Posterior cingulate gyrus (tissue), 11 donors: ENCODE measurements around the gene ALPL.

Source experiments
- DNase-seq, 10 donors: peaks; one replicate each; pipeline versions ENCODE4 v3.0.0 to v3.0.0-alpha.2; 2020 to 2021; ENCODE audit warnings: mixed read lengths in 3 of 10
- intact Hi-C: fragments of 100-400 bp; cut with DNase I; formaldehyde crosslinking; loops from one replicate; pipeline ENCODE4 v1.15.1; 2023

ALPL gene

DNA sequence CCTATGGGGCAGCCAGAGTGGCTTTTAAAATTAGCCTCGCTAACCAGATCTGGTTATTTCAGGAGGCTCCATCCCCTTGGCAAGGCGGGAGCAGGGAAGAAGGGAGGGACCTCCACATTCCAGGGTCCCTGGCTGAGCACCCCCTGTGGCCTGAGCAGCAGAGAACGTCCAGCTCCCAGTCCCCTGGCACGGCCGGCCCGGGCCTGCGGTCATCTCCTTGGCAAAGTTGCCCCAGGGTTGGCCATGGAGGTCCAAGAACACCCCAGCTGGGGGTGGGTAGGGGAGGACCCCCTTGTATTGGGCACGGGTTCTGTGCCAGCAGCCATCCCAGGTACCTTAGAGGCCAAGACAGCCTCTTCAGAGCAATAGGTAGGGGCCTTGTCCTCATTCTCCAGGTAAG is 84.0 kb downstream of the ALPL start:
- DNase-seq: no peak
- intact Hi-C loops: loop anchor here (5.0 kb wide), 1 partner anchor 86 kb away; the partner anchor contains the start of gene ALPL

DNA sequence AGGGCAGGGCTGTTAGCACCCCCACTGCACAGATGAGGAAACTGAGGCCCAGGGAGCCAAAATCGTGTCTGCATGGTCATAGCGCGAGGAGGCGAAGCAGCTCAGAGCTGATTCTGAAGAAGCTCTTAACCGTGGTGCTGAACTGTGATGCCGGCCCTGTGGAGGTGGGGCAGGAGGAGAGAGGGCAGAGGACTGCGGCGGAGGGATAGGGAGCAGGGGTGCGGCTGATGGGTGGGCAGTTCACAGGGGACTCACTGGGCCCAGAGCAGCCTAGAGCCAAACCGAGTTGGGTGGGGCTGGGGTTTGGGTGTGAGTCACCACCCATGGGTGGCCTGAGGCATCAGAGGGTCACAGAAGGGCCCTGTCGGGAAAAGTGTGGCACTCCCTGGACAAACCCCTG is 85.3 kb downstream of the ALPL start:
- DNase-seq: no peak
- intact Hi-C loops: loop anchor here (5.0 kb wide), 1 partner anchor 87 kb away; the partner anchor contains the start of gene ALPL

DNA sequence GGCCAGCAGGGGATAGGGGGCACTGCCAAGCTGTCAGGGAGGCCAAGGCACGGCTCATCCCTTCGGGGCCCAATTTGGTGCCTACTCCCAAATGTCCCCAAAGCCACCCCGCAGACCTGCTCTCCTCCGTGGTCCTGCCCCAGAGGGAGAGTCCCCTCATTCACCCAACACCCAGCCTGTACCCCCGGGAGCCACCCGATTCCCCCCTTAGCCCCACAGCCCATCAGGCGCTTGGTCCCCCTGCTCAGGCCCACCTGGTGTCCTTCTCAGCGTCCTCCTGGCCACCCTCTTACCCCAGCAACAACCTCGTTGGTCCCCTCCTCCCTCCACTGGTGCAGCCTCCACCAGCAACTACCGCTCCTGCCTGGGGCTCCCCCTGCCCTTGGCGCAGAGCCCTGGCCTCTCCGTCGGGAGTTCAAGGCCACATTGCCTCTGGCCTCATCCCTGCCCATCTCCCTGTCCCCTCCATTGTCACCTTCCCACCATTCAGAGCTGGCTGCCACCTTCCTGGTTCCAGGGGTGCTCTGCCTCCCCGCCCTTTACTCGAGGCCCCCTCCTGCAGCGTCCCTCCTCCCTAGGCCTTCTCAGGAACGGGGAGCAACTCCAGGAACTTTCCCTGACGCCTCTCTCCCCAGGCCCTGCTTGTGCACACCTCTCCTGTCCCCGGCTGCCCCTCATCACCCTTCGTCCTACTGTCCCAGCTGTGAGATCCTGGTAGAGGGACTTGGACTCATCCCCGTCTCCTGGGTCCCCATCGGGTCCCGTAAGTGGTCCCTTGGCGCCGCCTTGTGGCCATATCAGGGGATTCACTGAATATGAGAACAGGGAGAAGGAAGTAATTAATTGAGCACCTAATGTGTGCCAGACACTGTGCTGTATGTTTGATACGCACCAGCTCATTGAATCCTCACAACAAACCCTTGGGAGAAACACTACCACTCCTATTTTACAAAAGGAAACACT is 86.0 kb downstream of the ALPL start:
- intact Hi-C loops: loop anchor here (5.0 kb wide), 1 partner anchor 88 kb away; the partner anchor contains the start of gene ALPL
- peak in 7 of 10 donors; percentile 55 to 94 (median 73) for DNase-seq

DNA sequence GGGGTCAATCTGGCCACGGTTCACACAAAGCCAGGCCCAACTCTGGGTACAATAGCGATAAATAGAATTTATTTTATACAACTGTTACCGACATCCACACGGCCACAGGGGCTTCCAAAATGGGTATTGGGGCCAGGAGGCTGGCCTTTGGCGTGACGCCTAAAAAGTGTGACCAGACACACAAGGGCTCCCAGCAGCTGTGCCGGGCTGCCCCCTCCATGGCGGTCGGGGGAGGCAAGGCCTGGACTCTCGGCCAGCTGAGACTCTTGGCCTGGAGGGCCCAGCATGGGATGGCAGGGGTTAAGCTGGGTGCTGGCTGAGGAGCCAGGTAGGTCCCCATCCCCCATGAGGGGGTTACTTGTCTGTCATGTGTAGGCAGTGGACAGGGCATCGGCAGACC is 87.0 kb downstream of the ALPL start:
- intact Hi-C loops: no loop called here
- DNase-seq: no peak

DNA sequence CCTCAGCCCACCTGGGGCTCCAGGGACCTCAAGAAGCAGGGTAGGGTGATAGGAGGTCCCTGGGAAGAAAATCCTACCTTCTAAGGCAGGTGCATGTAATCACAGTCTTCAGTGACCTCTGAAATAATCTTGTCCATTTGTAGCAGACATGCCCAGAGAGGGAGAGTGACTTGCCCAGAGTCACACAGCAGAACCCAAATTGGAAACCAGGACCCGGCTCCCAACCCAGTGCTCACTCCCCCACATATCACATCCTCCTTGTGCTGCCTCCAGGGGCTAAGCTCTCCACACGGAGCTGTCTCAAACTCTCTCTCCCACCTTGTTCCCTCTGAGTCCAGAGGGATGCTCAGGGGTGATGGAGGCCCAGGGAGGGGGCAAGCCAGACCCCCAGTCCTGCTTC is 87.4 kb downstream of the ALPL start:
- intact Hi-C loops: no loop called here
- no peak for DNase-seq

DNA sequence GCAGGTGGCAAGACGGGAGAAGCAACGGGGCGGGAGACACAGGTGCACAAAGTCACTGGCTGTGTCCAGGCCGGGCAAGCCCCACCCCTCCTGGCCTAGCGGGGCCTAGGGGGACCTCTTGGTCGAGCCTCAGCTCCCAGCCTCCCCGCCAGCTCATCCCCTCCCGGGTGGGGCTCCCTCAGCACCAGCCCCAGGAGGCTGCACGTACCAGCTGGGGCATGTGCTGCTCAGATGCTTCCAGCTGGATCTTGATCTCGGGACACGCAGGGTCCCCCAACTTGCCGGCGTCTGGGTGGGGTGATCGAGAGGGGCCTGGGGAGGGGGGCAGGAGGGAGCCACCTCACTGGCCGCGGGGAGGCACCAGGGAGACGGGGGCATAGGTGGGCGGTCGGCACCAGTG is 88.5 kb downstream of the ALPL start:
- intact Hi-C loops: no loop called here
- no peak for DNase-seq

DNA sequence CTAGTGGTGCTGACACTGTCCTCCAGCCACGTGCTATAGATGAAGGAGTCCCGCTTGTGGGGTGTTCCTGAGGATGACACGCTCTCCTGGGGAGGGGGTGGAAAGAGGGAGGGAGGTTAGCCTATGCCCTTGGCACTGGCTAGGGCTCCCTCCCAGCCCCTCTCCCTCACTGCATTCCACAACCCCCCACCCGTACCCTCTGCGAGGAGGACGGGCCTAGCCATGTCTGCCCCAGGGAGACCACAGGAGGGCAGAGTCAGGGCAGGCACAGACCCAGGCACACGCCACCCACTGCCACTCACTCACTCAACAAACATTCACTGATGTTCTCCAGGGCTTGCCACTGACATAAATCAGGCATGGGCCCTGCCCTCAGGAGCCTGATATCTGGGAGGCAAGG is 89.2 kb downstream of the ALPL start:
- no peak for DNase-seq
- intact Hi-C loops: no loop called here

DNA sequence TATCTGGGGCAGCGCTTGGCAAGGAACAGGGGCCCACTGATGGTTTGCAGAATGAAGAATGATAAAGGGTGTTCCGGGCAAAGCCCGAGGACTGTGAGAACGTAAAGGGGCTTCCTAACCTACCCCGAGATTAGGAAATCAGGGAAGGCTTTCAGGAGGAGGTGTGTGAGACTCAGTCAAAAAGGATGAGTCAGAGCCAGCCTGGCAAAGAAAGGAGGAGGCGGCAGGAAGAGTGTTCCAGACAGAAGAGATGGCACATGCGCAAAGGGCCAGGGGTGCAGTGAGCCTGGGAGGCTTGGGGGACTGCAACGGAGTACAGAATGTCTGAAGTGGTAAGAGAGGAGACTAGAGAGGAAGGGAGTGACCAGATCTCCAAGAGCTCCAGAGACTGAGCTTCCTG is 89.7 kb downstream of the ALPL start:
- DNase-seq: no peak
- intact Hi-C loops: no loop called here

DNA sequence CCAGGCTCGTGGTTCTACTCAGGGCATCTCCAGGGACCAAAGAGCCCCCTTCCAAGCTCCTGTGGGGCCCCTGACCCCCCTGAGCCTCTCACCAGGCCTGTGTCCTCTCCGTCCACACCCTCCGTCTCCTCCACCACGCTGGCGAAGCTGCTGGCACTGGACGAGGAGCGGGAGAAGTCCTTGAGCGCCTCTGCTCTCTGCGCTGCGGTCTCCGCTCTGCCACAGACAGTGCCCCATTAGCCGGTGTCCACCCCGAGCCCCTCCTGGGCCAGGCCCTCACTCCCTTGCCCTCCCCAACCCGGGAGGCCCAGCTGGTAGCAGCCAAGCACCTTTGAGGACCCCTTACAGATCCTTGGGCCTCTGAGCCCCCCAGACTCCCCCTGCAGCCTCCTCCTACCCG is 90.2 kb downstream of the ALPL start:
- no peak for DNase-seq
- intact Hi-C loops: no loop called here

DNA sequence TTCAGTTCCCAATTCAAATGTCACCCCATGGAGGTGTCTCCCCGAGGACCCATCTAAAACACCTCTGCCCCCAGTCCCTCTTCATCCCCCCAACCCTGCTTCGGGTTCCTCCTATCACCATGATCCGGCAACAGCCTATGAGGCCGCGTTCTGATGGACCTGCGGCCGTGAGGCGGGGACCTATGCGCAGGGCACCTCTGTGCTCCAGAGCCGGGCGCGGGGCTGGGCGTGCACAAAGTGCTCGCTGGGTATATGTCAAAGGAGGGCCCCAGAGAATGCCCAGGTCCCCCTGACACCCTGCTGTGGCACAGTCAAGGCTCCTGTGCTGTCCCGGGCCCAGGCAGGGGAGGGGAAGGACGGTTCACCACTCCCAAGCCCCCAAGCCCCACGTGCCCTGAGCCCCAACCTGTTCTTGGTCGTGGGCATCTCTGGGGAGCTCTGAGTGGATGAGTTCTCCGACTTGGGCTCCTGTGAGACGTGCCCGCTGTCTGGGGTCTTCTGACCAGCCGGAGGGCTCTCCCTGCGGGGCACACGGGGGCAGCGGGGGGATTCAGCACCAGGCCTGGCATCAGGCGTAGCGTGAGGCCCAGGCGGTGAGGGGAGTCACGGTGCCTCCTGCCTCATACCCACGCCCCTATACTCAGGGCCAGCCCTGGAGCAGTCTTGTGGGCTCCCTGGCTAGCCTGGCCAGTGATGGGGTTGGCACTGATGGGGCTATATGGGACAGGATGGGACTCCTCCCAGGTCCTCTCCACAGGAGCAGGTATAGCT is 92.2 kb downstream of the ALPL start:
- DNase-seq: no peak
- intact Hi-C loops: no loop called here

DNA sequence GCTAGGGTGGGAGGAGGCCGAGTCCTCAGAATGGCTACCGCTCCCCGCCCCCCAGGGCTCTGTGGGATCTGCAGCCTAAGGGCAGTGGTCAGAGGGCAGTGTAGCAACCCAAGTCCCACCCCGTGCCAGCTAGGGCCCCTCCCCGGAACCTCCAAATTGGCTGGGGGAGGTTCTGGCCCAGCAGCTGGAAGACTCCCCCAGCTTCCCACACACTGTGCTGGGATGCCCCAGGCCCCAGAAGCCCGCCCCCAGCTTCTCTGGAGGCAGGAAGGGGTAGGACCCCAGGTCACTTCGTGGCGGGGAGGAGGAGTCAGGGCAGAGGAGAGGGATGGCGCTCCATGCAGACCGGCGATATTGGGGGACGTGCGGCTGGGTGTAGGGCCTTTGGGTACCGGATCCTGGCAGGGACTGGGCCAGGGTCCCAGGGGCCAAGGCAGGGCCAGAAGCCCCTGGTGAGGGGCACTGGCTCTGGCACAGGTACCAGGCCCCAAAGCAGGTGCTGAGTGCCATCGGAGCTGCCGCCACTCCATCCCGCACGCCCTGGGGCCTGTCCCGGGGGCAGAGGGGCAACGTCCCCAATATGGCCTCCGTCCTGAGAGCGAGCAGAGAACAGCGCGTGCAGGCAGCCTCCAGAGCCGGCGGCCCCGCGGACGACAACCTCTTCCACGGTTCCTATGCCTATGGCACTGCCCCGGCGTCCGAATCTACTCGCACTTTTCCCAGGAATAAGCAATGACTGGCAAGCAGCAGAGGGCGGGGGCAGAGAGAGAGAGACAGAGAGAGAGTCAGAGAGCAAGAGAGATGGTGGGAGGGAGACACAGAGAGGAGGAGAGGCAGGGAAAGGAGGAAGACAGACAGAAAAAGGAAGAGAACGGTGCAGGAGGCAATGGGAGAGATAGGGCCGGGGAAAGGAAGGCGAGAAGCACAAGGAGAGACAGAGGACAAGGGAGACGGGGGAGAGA is 94.2 kb downstream of the ALPL start:
- no peak for DNase-seq
- intact Hi-C loops: no loop called here

DNA sequence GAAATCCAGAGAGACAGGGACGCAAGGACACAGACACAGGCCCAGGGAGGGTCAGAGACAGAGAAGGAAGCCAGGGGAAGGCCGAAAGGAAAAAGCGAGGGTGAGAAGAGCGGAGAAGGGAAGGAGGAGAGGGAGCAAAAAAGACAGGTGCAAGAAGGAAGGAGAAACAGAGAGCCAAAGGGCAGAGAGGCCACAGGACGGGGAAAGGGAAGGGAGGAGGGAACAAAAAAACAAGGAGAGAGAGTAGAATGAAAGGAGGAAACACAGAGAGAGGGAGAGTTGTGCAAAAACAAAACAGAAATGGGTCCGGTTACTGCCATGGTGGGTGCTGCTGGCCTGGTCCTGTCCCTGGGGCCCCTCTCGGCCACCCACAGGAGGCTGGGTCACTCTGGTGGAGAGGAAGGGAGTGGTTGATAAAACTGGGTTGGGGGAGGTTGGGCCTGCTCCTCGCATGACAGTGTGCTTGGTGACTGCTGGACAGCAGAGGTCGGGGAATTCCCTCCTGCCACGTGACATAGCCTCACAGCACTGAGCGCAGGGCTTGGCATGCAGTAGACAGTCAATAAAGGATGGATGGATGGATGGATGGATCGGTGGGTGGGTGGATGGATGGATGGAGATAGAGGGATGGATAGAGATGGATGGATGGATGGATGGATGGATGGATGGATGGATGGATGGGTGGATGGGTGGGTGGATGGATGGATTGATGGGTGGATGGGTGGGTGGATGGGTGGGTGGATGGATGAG is 95.2 kb downstream of the ALPL start:
- no peak for DNase-seq
- intact Hi-C loops: no loop called here

DNA sequence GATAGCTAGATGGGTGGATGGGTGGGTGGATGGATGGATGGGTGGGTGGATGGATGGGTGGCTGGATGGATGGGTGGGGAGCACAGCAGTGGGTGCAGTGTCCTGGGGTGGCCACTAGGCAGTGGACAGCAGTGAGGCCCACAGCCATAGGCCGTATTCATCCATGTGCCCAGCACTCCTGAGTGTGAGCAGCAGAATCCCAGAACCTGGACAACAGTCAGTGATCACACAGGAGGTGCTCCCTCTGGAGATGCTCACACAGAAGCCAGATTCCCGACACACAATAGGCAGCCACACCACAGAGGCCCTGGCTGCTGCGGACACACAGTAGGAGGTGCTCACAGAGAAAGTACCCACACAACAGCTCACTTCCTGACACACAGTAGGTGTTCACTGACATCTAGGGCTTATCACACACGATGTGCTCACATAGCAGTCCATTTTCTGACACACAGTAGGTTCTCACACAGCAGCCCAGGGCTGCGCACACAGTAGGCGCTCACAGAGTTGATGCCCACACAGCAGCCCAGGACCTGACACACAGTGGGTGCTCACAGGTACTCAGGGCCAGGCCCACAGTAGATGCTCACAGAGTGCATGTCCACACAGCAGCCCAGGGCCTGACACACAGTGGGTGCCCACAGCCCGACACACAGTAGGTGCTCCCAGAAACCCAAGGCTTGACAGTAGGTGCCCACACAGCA is 95.9 kb downstream of the ALPL start:
- no peak for DNase-seq
- intact Hi-C loops: no loop called here

DNA sequence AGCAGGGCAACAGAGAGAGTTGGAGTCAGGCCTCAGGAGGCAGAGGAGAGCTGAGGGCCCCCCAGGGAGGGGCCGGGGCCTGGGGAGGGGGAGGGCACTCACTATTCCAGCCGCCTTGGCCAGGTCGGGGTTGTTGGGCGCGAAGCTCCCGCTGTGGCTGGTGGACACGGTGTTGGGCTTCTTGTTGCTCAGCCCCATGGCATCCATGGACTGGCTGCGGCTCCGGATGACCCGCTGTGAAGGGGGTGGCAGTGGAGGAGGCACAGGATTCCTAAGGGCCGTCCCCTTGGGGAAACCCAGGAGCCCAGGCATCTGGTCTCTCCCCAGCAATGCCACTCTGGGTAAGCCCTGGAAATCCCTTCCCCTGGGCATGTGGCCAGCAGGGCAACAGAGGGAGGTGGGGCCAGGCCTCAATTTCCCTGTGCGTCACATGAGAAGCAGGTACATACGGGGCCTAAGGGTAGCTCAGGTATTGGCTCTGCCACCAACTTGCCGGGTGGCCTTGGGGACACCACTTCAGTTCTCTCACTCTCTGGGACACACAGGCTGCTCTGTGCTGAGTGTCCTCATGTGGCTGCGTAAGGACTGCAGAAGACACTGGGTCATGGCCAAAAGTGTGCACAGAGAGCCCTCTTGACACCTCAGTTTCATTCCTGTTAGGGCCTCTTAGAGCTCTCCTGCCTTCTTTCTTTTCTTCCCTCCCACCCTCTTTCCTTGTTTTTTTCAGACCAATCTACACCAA is 96.9 kb downstream of the ALPL start:
- intact Hi-C loops: no loop called here
- no peak for DNase-seq

DNA sequence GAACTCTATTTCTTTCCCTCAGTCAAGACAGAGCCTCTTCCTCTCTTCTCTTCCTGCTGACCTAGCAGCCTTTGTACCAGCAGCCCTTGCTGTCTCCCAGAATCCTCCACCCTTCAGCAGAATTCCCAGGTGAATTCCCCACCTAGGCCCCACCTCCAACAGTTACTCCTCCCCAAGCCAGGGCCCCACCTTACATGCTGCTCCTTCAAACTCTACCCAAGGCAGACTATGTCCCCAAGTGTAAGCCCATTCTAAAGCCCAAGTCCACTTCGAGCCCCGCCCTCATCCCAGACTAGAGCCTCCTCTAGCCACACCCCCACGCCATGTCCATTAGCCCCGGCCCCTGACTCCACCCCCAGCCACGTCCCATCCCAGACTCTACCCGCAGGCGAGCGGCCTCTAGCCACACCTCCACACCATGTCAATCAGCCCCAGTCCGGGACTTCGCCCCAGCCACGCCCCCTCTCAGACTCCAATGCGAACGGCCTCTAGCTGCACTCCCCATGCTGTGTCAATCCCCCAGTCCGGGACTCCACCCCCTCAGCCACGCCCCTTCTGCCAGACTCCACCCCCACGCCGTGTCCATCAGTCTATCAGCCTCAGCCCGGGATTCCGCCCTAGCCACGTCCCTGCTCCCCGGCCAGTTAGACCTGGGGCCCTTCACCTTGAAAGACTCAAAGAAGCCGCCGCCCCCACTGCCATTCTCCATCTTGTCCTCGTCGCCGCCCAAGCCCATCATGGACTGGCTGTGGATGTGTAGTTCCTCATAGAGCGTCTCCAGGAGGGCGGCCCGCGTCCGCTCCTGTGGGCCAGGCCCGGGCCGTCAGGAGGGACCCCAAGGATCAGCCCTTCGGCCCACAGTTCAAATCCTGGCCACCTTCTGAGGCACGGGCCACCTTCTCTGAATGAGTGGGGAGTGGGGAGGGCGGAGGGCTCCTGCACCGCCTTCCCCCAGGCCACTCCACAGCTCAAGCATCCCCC is 98.6 kb downstream of the ALPL start:
- peak in 1 of 10 donors; percentile 92 for DNase-seq

DNA sequence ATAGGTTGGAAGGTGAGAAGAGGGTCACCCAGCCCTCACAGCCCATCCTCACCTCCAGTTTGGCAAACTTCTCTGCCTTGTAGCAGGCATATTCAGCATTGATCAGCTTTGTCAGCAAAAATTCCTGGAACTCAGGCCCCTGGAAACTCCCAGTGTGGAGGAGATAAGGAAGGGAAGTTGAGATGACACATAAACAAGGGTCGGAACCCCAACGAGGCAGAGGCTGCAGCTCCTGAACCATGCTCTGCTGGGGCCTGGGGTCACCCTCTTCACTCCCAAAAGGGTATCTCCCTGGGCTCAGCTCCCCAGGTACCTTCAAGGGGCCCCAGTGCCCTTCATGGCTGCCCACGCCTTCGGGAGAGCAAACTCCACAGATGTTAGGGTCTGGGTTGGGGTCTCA is 99.6 kb downstream of the ALPL start:
- intact Hi-C loops: no loop called here
- DNase-seq: no peak

More for the DNA sequence above, 98.6 kb downstream of the ALPL start:
- intact Hi-C loops: no loop called here

DNA sequence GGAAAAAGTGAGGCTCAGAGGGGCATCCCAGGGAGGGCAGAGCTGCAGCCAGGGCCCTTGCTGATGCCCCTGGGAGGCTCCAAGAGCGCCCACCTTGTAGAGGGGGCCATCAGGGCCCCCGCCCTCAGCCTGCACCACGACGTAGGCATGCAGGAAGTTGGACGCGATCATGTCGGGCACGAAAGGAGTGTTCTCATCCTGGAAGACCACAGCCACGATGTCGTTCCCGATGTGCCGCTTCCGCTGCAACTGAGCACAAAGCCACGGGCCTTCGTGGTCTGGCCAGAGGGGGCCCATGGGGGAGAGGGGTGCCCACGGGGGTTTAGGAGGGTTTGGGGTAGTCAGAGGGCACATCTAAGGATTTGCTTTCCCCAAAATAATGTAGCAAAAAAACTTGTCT is 100.8 kb downstream of the ALPL start:
- intact Hi-C loops: no loop called here
- DNase-seq: no peak
